ENCODE results near the gene LELP1. TPM values are rescaled to one million over a fixed set of nuclear protein-coding genes. Genes with fewer than 3 reads are reported as not detected.

LELP1 gene
- total and polyA plus RNA-seq, 2 experiments from 2014 or later = not detected

DNA sequence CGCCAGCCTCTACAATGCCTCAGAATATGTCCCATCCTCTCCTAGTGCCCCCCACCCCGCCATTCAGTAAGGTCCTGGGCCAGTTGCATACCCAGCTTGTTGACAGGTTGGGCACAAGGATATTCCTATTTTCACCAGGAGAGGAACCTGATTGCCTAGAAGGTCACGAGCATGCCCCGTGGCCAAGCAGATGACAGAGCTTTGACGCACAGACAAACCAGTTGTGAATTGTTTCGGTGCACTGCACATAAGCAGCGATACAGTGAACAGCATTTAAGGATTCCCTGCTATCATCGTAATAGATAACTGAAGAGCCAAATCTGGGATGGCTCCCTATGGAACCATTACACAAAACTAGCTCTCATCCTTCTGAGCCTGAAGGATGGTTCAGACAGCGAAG lies 3.4 kb downstream of the LELP1 start (continued):
- TF ChIP-seq, protein P1, sequence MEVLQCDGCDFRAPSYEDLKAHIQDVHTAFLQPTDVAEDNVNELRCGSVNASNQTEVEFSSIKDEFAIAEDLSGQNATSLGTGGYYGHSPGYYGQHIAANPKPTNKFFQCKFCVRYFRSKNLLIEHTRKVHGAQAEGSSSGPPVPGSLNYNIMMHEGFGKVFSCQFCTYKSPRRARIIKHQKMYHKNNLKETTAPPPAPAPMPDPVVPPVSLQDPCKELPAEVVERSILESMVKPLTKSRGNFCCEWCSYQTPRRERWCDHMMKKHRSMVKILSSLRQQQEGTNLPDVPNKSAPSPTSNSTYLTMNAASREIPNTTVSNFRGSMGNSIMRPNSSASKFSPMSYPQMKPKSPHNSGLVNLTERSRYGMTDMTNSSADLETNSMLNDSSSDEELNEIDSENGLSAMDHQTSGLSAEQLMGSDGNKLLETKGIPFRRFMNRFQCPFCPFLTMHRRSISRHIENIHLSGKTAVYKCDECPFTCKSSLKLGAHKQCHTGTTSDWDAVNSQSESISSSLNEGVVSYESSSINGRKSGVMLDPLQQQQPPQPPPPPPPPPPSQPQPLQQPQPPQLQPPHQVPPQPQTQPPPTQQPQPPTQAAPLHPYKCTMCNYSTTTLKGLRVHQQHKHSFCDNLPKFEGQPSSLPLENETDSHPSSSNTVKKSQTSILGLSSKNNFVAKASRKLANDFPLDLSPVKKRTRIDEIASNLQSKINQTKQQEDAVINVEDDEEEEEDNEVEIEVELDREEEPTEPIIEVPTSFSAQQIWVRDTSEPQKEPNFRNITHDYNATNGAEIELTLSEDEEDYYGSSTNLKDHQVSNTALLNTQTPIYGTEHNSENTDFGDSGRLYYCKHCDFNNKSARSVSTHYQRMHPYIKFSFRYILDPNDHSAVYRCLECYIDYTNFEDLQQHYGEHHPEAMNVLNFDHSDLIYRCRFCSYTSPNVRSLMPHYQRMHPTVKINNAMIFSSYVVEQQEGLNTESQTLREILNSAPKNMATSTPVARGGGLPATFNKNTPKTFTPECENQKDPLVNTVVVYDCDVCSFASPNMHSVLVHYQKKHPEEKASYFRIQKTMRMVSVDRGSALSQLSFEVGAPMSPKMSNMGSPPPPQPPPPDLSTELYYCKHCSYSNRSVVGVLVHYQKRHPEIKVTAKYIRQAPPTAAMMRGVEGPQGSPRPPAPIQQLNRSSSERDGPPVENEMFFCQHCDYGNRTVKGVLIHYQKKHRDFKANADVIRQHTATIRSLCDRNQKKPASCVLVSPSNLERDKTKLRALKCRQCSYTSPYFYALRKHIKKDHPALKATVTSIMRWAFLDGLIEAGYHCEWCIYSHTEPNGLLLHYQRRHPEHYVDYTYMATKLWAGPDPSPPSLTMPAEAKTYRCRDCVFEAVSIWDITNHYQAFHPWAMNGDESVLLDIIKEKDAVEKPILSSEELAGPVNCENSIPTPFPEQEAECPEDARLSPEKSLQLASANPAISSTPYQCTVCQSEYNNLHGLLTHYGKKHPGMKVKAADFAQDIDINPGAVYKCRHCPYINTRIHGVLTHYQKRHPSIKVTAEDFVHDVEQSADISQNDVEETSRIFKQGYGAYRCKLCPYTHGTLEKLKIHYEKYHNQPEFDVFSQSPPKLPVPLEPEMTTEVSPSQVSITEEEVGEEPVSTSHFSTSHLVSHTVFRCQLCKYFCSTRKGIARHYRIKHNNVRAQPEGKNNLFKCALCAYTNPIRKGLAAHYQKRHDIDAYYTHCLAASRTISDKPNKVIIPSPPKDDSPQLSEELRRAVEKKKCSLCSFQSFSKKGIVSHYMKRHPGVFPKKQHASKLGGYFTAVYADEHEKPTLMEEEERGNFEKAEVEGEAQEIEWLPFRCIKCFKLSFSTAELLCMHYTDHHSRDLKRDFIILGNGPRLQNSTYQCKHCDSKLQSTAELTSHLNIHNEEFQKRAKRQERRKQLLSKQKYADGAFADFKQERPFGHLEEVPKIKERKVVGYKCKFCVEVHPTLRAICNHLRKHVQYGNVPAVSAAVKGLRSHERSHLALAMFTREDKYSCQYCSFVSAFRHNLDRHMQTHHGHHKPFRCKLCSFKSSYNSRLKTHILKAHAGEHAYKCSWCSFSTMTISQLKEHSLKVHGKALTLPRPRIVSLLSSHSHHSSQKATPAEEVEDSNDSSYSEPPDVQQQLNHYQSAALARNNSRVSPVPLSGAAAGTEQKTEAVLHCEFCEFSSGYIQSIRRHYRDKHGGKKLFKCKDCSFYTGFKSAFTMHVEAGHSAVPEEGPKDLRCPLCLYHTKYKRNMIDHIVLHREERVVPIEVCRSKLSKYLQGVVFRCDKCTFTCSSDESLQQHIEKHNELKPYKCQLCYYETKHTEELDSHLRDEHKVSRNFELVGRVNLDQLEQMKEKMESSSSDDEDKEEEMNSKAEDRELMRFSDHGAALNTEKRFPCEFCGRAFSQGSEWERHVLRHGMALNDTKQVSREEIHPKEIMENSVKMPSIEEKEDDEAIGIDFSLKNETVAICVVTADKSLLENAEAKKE (CRISPR knock-in tag; IDR thresholded peaks at IDR 0.05) = no peak
- TF ChIP-seq ZNF331 (CRISPR knock-in tag; IDR thresholded peaks at IDR 0.05; ENCODE audit: low read depth) = no peak
- TF ChIP-seq, protein P2, sequence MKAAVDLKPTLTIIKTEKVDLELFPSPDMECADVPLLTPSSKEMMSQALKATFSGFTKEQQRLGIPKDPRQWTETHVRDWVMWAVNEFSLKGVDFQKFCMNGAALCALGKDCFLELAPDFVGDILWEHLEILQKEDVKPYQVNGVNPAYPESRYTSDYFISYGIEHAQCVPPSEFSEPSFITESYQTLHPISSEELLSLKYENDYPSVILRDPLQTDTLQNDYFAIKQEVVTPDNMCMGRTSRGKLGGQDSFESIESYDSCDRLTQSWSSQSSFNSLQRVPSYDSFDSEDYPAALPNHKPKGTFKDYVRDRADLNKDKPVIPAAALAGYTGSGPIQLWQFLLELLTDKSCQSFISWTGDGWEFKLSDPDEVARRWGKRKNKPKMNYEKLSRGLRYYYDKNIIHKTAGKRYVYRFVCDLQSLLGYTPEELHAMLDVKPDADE (IDR thresholded peaks at IDR 0.05) = no peak

DNA sequence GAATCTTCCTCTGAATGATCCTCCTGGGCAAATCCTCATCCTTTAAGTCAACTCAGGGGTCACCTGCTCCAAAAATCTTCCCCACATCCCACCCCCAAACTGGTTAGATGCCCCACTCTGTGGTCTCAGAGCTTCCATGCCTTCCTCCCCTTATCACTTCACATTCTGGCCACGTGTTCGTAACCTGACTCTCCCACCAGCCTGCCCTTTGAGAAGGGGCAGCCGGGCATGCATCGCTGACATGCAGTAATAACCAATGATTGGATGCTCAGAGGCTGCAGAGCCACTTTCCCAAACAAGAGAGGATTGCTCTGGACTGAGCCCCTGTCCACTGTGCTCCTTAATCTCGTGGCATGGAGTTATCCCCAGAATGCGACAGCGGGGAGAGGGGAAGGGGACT lies 7.0 kb downstream of the LELP1 start:
- peaks cover 4% of the 10 kb centered on the region; the same call in 2 of the 3 replicates for H3K4me1 Mint-ChIP-seq
- peak overlapping the region; percentile 52; the same call in 1 of the 2 replicates for H2AFZ ChIP-seq
- no peak overlapping the region for H3K4me3 Mint-ChIP-seq
- no peaks in the 10 kb centered on the region; the same call in 2 of the 3 replicates for H3K9me3 Mint-ChIP-seq
- H3K4me1 ChIP-seq (ENCODE audit: insufficient read depth) = no peaks in the 10 kb centered on the region
- no peaks in the 10 kb centered on the region for H4K20me1 ChIP-seq (replicated peaks; ENCODE audit: insufficient read depth)
- H3K27ac ChIP-seq (ENCODE audit: low read depth) = no peak overlapping the region
- H3K27ac Mint-ChIP-seq = no peak overlapping the region
- H3K36me3 ChIP-seq (ENCODE audit: insufficient read depth) = no peaks in the 10 kb centered on the region
- H3K79me2 ChIP-seq (replicated peaks; ENCODE audit: insufficient read depth) = no peaks in the 10 kb centered on the region
- no peaks in the 10 kb centered on the region for H3K9me2 ChIP-seq (ENCODE audit: insufficient read depth)
- peaks cover 2% of the 10 kb centered on the region for H3K27me3 Mint-ChIP-seq (ENCODE audit: insufficient read depth, low read depth, poor library complexity)
- no peaks in the 10 kb centered on the region for H3K36me3 Mint-ChIP-seq (ENCODE audit: low read depth)
- DNase-seq (ENCODE audit: low spot score) = no peak
- no peak; the same call in 2 of the 3 replicates for ATAC-seq
- no peaks in the 10 kb centered on the region for H3K27me3 ChIP-seq (ENCODE audit: insufficient read depth)
- H3F3A ChIP-seq (replicated peaks; ENCODE audit: low read depth) = no peaks in the 10 kb centered on the region
- no peak overlapping the region for H3K4me2 ChIP-seq
- no peak overlapping the region for H3K4me3 ChIP-seq
- TF ChIP-seq POLR2AphosphoS5 (IDR thresholded peaks at IDR 0.05; ENCODE audit: low read depth) = no peak
- TF ChIP-seq, protein P1 (CRISPR knock-in tag; IDR thresholded peaks at IDR 0.05) = no peak
- TF ChIP-seq NANOG (IDR thresholded peaks at IDR 0.05; ENCODE audit: borderline replicate concordance) = no peak
- TF ChIP-seq CREB1 (CRISPR knock-in tag; IDR thresholded peaks at IDR 0.05; ENCODE audit: low read depth) = no peak
- no peak for TF ChIP-seq ZNF331 (CRISPR knock-in tag; IDR thresholded peaks at IDR 0.05; ENCODE audit: low read depth)
- TF ChIP-seq, protein P2 (IDR thresholded peaks at IDR 0.05) = no peak
